Calu3 (cell line): Measurements from ENCODE around the gene SMLR1. TPM values are rescaled to one million over a fixed set of nuclear protein-coding genes. Genes with fewer than 3 reads are reported as not detected.
A peak's percentile ranks its signal among the peaks of the same experiment; 100 is the strongest.
"Not testable (repeated sequence)": the region's sequence is repeated elsewhere in the genome, so short reads cannot be mapped to it uniquely, and the experiment has no call there.

Source experiments
- BruUV-seq: library from RNA; stranded (reverse); fragments of 400-500 nt; replicated peaks from 2 replicates; lab custom pipeline; 2021; lab: Mats Ljungman, UMichigan
- CTCF ChIA-PET: fragments of 300-600 bp; sonication (Branson Sonifier 250); formaldehyde crosslinking; loops from one replicate; lab custom pipeline; 2022; ENCODE audit warnings: antibody characterized with exemption; lab: Charles Lee
- DNase-seq: peaks from one replicate; pipeline ENCODE4 v3.0.0; 2022
- H3K27ac Mint-ChIP-seq: one replicate; pipeline ENCODE4 v1.8.0; 2022; ENCODE audit warnings: mixed read lengths; ENCODE audit not compliant: unreplicated experiment
- H3K27me3 Mint-ChIP-seq: one replicate; pipeline ENCODE4 v1.8.0; 2022; ENCODE audit warnings: mixed read lengths; ENCODE audit not compliant: unreplicated experiment
- H3K36me3 Mint-ChIP-seq: one replicate; pipeline ENCODE4 v1.8.0; 2022; ENCODE audit warnings: mild to moderate bottlenecking, moderate library complexity, mixed read lengths; ENCODE audit not compliant: insufficient read depth, unreplicated experiment
- H3K4me1 Mint-ChIP-seq: one replicate; pipeline ENCODE4 v1.8.0; 2022; ENCODE audit warnings: mild to moderate bottlenecking, low read depth, mixed read lengths; ENCODE audit not compliant: unreplicated experiment
- H3K4me3 Mint-ChIP-seq: one replicate; pipeline ENCODE4 v1.8.0; 2022; ENCODE audit warnings: mild to moderate bottlenecking, low read depth, moderate library complexity, mixed read lengths; ENCODE audit not compliant: unreplicated experiment
- H3K9me3 Mint-ChIP-seq: one replicate; pipeline ENCODE4 v1.8.0; 2022; ENCODE audit warnings: low read depth, mixed read lengths; ENCODE audit not compliant: unreplicated experiment
- CTCF ChIP-seq: fragments of 200-600 bp; IDR thresholded peaks from one replicate; pipeline ENCODE4 v1.8.0; 2022; ENCODE audit warnings: antibody characterized with exemption; ENCODE audit not compliant: unreplicated experiment
- intact Hi-C: fragments of 100-400 bp; cut with micrococcal nuclease; formaldehyde crosslinking; loops from one replicate; pipeline ENCODE4 v1.10.0; 2022; ENCODE audit not compliant: unreplicated experiment
- total RNA-seq: library from RNA; stranded (reverse); gene quantifications from 2 replicates; pipeline ENCODE4 v1.2.3, GENCODE V29; 2022

Gene SMLR1
- total RNA-seq, 1 experiment from 2014 or later = not detected

- Mint-ChIP-seq H3K27me3 (no peaks in the 10 kb centered on the region), H3K36me3 (no peaks in the 10 kb centered on the region), H3K4me1 (peaks cover 14% of the 10 kb centered on the region), H3K27ac (no peak overlapping the region), H3K4me3 (no peak overlapping the region), H3K9me3 (peaks cover 3% of the 10 kb centered on the region)
- TF ChIP-seq CTCF = no peak
- no peak for DNase-seq
- BruUV-seq = no TSS peak
- CTCF ChIA-PET = no interaction called here
- intact Hi-C loops = no loop called here
Measured at GRCh38 chr6:130794010-130794697, 33.1 kb upstream of the SMLR1 start.

- H3K27ac Mint-ChIP-seq = no peak overlapping the region
- TF ChIP-seq CTCF = no peak
- H3K36me3 Mint-ChIP-seq = no peaks in the 10 kb centered on the region
- intact Hi-C loops = no loop called here
- H3K27me3 Mint-ChIP-seq = no peaks in the 10 kb centered on the region
- H3K9me3 Mint-ChIP-seq = peaks cover 3% of the 10 kb centered on the region
- CTCF ChIA-PET = no interaction called here
- no peak overlapping the region for H3K4me3 Mint-ChIP-seq
- peaks cover 14% of the 10 kb centered on the region for H3K4me1 Mint-ChIP-seq
- no peak for DNase-seq
- no TSS peak for BruUV-seq
Measured at GRCh38 chr6:130794738-130795137, 32.5 kb upstream of the SMLR1 start.

DNA sequence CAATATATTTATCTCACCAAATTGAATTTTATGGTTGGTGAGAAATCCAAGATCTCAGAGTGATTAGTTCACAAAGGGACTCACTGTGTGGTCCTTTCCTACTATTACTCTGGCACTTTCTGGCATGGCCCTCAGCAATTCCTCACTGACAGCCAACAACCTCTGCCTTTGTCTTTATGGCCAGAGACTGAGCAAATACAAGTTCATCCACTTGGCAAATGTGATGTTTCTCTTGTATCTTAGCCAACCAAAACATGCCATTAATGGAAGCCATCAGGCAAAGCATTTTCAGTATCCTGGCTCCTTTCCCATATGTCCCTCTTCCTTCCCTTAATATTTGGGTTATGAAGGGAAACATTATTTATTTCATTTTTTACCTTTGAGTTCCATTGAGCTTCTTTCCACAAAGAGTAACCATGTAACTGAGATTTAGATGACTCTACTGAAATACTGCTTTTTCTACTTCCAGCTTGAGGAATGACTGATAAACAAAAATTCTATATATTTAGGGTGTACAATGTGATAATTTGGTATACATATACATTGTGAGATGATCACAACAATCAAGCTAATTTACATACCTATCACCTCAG, 30.8 kb upstream of the SMLR1 start:
- CTCF ChIA-PET = no interaction called here
- H3K9me3 Mint-ChIP-seq = peaks cover 3% of the 10 kb centered on the region
- H3K27me3 Mint-ChIP-seq = no peaks in the 10 kb centered on the region
- intact Hi-C loops = no loop called here
- H3K36me3 Mint-ChIP-seq = no peaks in the 10 kb centered on the region
- H3K4me3 Mint-ChIP-seq = no peak overlapping the region
- no peak for TF ChIP-seq CTCF
- DNase-seq = peak; percentile 9
- H3K27ac Mint-ChIP-seq = no peak overlapping the region
- H3K4me1 Mint-ChIP-seq = peaks cover 14% of the 10 kb centered on the region
- no TSS peak for BruUV-seq

DNA sequence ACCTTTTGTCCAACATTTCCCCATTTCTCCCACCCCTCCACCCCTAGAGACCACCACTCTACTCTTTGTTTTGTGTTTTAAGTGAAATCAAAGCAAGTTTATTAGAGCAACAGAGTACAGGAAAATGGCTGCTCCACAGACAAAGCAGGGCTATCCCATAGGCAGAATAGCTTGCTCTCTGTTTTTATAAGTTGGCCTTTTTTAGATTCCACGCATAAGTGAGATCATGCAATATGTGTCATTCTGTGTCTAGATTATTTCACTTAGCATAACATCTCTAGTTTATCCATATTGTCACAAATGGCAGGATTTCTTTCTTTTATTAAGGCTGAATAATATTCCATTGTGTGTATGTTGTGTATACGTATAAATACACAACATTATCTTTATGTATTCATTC, 30.1 kb upstream of the SMLR1 start:
- no peak overlapping the region for H3K27ac Mint-ChIP-seq
- no peaks in the 10 kb centered on the region for H3K27me3 Mint-ChIP-seq
- H3K36me3 Mint-ChIP-seq = no peaks in the 10 kb centered on the region
- CTCF ChIA-PET = no interaction called here
- H3K9me3 Mint-ChIP-seq = peaks cover 3% of the 10 kb centered on the region
- DNase-seq = no peak
- TF ChIP-seq CTCF = no peak
- no TSS peak for BruUV-seq
- no peak overlapping the region for H3K4me3 Mint-ChIP-seq
- intact Hi-C loops = no loop called here
- peaks cover 14% of the 10 kb centered on the region for H3K4me1 Mint-ChIP-seq

DNA sequence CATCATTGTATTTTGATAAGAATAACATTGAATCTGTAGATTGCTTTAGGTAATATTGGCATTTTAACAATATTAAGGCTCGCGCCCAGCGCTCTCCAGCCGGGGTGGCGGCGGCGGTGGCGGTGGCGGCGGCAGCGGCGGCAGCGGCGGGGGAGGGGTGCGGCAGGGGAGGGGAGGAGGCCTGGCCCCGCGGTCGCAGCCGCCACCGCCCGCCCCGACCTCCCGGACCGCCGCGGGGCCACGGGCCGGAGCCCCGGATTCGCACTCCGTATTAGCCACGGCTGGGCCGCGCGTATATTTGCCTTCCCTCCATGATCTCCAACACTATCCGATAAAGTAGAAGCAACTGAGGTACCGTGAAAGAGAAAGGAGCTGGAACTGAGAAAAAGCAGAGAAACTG, 25.8 kb upstream of the SMLR1 start:
- H3K27ac Mint-ChIP-seq, BruUV-seq, H3K4me3 Mint-ChIP-seq, H3K27me3 Mint-ChIP-seq, H3K9me3 Mint-ChIP-seq, intact Hi-C loops, H3K36me3 Mint-ChIP-seq, CTCF ChIA-PET, DNase-seq, H3K4me1 Mint-ChIP-seq: not testable (repeated sequence)
